Measurements from ENCODE around the gene CCDC150. TPM values are rescaled to one million over a fixed set of nuclear protein-coding genes. Genes with fewer than 3 reads are reported as not detected.
"Not testable (repeated sequence)": the region's sequence is repeated elsewhere in the genome, so short reads cannot be mapped to it uniquely, and the experiment has no call there.

The CCDC150 gene
- total RNA-seq, 1 experiment from 2014 or later: 29.2 TPM

GRCh38 chr2:196729418-196729817, 89.9 kb downstream of the CCDC150 start:
- Histone ChIP-seq H3K27ac (ENCODE audit: low read depth, low read length) (no peak overlapping the region), H2AFZ (ENCODE audit: low read depth, low read length, poor library complexity, severe bottlenecking) (no peak overlapping the region), H3K4me2 (ENCODE audit: low read length) (no peak overlapping the region), H4K20me1 (ENCODE audit: insufficient read depth) (no peaks in the 10 kb centered on the region), H3K27me3 (ENCODE audit: insufficient read depth, low read length) (no peaks in the 10 kb centered on the region), H3K4me1 (ENCODE audit: control insufficient read depth in 1 of 2, insufficient read depth in 2 of 2, low read length in 2 of 2) (no peaks in the 10 kb centered on the region), H3K9me3 (ENCODE audit: control insufficient read depth in 1 of 2, insufficient read depth in 1 of 2, low read depth in 1 of 2, low read length in 2 of 2) (no peaks in the 10 kb centered on the region), H3K36me3 (ENCODE audit: control insufficient read depth in 1 of 2, insufficient read depth in 2 of 2, low read length in 2 of 2) (peaks cover 2 to 12% of the 10 kb centered on the region in 2 experiments; a peak in 2 of 4 replicates), H3K4me3 (replicated peaks in 1 of 2; ENCODE audit: low read depth in 1 of 2, low read length in 2 of 2) (no peak overlapping the region), H3K9ac (ENCODE audit: low read length) (no peak overlapping the region), H3K79me2 (ENCODE audit: insufficient read depth, low read length) (no peaks in the 10 kb centered on the region), H3K9me2 (ENCODE audit: insufficient read depth) (no peaks in the 10 kb centered on the region)
- no peak for ATAC-seq
- ChIA-PET CTCF (interaction anchor here (2.5 kb wide), 1 partner anchor 22 kb away, joined by 11 read pairs; no protein-coding TSS in a partner anchor), POLR2A (interaction anchor here (1.1 kb wide), 1 partner anchor 10 kb away, joined by 4 read pairs; no protein-coding TSS in a partner anchor), RAD21 (ENCODE audit: low non-redundant PET in 1 of 2, low total read pairs in 2 of 2, uncharacterized antibody in 2 of 2, unreplicated experiment in 2 of 2) (no interaction called here)
- no peak for TF ChIP-seq TCF7L2 (IDR thresholded peaks at IDR 0.05; ENCODE audit: borderline replicate concordance, extremely low read depth, insufficient read depth, insufficient read length)
- TF ChIP-seq POLR2A (IDR thresholded peaks at IDR 0.05; ENCODE audit: borderline replicate concordance, extremely low read depth, insufficient read depth, insufficient read length): no peak
- no TSS peak for BruUV-seq (replicated peaks)
- intact Hi-C loops (cut with micrococcal nuclease): no loop called here
- DNase-seq (ENCODE audit: low read depth, low spot score): no peak

GRCh38 chr2:196736646-196737045, 97.1 kb downstream of the CCDC150 start:
- not testable (repeated sequence) for H3K4me1 ChIP-seq (ENCODE audit: control insufficient read depth in 1 of 2, insufficient read depth in 2 of 2, low read length in 2 of 2)
- CTCF ChIA-PET: interaction anchor here (1.5 kb wide), 1 partner anchor 14 kb away, joined by 6 read pairs; no protein-coding TSS in a partner anchor

More at GRCh38 chr2:196736646-196737045, 97.1 kb downstream of the CCDC150 start:
- DNase-seq (ENCODE audit: low read depth, low spot score); RAD21 ChIA-PET (ENCODE audit: low non-redundant PET in 1 of 2, low total read pairs in 2 of 2, uncharacterized antibody in 2 of 2, unreplicated experiment in 2 of 2); intact Hi-C loops (cut with micrococcal nuclease); H3K27me3 ChIP-seq (ENCODE audit: insufficient read depth, low read length); H3K79me2 ChIP-seq (ENCODE audit: insufficient read depth, low read length); H3K9me3 ChIP-seq (ENCODE audit: control insufficient read depth in 1 of 2, insufficient read depth in 1 of 2, low read depth in 1 of 2, low read length in 2 of 2); H3K27ac ChIP-seq (ENCODE audit: low read depth, low read length); H2AFZ ChIP-seq (ENCODE audit: low read depth, low read length, poor library complexity, severe bottlenecking); H3K4me3 ChIP-seq (replicated peaks in 1 of 2; ENCODE audit: low read depth in 1 of 2, low read length in 2 of 2); POLR2A ChIA-PET; H4K20me1 ChIP-seq (ENCODE audit: insufficient read depth); H3K9ac ChIP-seq (ENCODE audit: low read length); BruUV-seq (replicated peaks); H3K9me2 ChIP-seq (ENCODE audit: insufficient read depth); H3K4me2 ChIP-seq (ENCODE audit: low read length): not testable (repeated sequence)
- 0 out of 6 replicates have a peak, but pooled peaks of 2 of the 3 experiments have one; percentile 10 to 19 for TF ChIP-seq CTCF (IDR thresholded peaks at IDR 0.05 in 2 of 3, conservative IDR thresholded peaks at IDR 0.05 in 1 of 3; ENCODE audit: borderline replicate concordance in 1 of 3, insufficient read depth in 1 of 3, low read depth in 2 of 3, low read length in 2 of 3)
- peak; percentile 49; the same call in 1 of the 2 replicates for ATAC-seq
- peaks cover 0 to 11% of the 10 kb centered on the region in 2 experiments; a peak in 1 of 4 replicates for H3K36me3 ChIP-seq (ENCODE audit: control insufficient read depth in 1 of 2, insufficient read depth in 2 of 2, low read length in 2 of 2)
